HG02759 (cell line): ENCODE measurements around the gene TRIML1.
"Not testable (repeated sequence)": the region's sequence is repeated elsewhere in the genome, so short reads cannot be mapped to it uniquely, and the experiment has no call there.

ENCODE experiments used
- ATAC-seq: cut with Tn5 transposase; IDR thresholded peaks from one replicate; pipeline ENCODE4 v1.9.1; 2021; ENCODE audit warnings: mild to moderate bottlenecking, moderate library complexity; ENCODE audit not compliant: unreplicated experiment

The TRIML1 gene

GRCh38 chr4:188147776-188148175 is 8.5 kb downstream of the TRIML1 start:
- ATAC-seq: no peak

GRCh38 chr4:188154668-188155405 is 15.6 kb downstream of the TRIML1 start:
- ATAC-seq: no peak

- no peak for ATAC-seq
These were observed 19.1 kb downstream of the TRIML1 start for GRCh38 chr4:188158336-188158735.

- ATAC-seq: not testable (repeated sequence)
These were observed 20.4 kb downstream of the TRIML1 start for GRCh38 chr4:188159513-188160226.

GRCh38 chr4:188160406-188160805 is 21.2 kb downstream of the TRIML1 start:
- no peak for ATAC-seq

GRCh38 chr4:188161167-188161566 is 21.9 kb downstream of the TRIML1 start:
- ATAC-seq: no peak

- ATAC-seq: no peak
These were observed 23.5 kb downstream of the TRIML1 start for GRCh38 chr4:188162698-188163097.

GRCh38 chr4:188168726-188169373 is 29.6 kb downstream of the TRIML1 start:
- ATAC-seq: no peak

- ATAC-seq: no peak
These were observed 32.3 kb downstream of the TRIML1 start for GRCh38 chr4:188171551-188171950.

GRCh38 chr4:188175288-188175687 is 36.0 kb downstream of the TRIML1 start:
- no peak for ATAC-seq

- ATAC-seq: no peak
These were observed 38.9 kb downstream of the TRIML1 start for GRCh38 chr4:188177997-188178675.

GRCh38 chr4:188178806-188179205 is 39.6 kb downstream of the TRIML1 start:
- no peak for ATAC-seq

- no peak for ATAC-seq
These were observed 47.9 kb downstream of the TRIML1 start for GRCh38 chr4:188187106-188187505.

- no peak for ATAC-seq
These were observed 51.2 kb downstream of the TRIML1 start for GRCh38 chr4:188190461-188190860.

GRCh38 chr4:188194421-188194820 is 55.2 kb downstream of the TRIML1 start:
- ATAC-seq: no peak

GRCh38 chr4:188195389-188195985 is 56.2 kb downstream of the TRIML1 start:
- no peak for ATAC-seq

GRCh38 chr4:188196134-188196735 is 57.0 kb downstream of the TRIML1 start:
- ATAC-seq: no peak
